NCI-H2196 treated with DMSO at 0.1 percent for 48 hours (cell line): ENCODE measurements around the gene HSD11B1L.
"Not testable (repeated sequence)": the region's sequence is repeated elsewhere in the genome, so short reads cannot be mapped to it uniquely, and the experiment has no call there.

Experiments used
- DNase-seq: peaks from one replicate; lab custom pipeline; 2025; ENCODE audit not compliant: unreplicated experiment; lab: John Stamatoyannopoulos, UW

The HSD11B1L gene

DNA sequence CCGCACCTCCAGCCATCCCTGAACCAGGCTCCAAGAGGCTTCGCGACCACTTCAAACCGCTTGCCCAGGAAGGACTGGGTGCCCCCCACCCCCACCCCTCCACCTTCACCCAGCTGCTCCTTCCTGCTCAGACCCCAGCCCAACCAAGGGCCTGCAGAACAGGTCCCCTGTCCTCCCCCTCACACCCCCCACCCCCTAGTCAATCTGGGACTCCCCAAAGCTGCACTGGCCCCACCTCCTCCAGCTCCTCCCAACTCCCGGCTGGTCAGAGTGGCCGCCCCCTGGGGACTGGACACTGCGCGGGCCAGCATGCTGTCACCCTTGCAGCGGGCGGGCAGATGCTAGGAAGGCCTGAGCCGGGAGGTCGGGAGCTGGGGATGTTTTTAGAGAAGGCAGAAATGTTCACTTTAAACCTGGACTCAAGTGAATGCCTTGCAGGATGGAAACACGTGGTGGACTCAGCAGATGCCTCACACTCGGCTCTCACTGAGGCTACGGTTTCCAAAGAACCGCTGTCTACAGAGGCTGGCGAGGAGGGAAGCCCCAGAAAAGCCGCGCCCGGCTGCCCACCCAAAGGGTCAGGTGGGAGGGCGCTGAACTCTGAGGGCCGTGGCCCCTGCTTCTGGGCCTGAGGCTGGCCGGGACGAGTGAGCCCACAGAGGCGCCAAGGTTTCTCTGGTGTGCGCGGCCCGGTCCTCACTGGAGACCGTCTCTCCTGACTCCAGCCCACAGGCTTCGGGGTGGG is 17.2 kb downstream of the HSD11B1L start:
- DNase-seq = no peak

DNA sequence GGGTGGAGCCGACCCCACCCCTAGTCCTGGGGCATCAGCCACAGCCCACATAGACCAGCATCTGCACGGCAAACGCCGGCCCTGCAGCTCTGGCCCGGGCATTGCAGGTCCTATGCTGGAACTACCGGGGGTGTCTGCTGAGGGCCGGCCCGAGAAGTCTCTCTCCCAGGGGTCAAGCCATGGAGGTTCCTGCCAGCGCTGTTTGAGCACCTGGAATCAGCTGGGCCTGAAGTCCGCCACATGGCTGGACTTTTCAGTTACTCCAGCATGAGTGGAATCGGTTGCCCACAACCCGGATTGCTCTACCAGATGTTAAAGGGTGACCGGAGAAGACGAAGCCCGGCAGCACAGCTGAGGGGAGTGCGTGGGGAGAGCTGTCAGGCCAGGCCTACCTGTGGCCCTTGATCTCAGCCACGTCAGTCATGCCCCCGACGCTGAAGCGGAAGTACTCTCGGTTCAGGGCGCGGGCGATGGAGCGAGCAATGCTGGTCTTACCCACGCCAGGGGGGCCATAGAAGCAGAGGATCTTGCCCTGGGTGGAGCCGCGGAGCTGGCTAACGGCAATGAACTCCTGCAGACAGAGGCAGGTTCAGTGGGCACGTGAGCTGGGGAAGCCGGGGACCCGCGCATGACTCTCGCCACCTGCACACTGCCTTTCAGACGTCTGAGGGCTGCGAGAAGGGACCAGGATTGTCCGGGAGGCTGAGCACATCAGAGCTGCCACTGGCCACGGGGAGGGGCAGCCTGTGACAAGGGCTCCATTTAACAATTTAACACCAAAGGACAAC is 18.0 kb downstream of the HSD11B1L start:
- DNase-seq = no peak

DNA sequence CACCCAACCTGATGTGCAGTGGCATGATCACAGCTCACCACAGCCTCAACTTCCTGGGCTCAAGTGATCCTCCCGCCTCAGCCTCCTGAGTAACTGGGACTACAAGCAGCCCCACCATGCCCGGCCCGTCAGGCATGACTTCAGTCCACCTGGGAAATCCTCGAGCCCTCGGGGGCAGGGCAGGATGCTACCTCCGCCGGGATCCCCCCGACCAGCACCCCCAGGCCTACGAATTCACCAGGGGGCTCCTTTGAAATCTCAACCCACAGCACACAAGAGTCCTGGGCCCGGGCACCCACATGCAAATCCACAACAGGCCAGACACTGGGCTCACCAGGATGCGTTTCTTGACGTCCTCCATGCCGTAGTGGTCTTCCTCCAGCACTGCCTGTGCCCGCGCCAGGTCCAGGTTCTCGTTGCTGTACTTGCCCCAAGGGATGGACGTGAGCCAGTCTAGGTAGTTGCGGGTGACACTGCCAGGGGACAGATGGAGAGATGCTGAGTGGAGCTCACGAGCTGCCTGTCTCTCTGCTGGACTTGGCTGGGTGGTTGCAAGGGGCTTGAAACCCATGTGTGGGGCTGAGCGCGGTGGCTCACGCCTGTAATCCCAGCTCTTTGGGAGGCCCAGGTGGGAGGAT is 19.7 kb downstream of the HSD11B1L start:
- no peak for DNase-seq

DNA sequence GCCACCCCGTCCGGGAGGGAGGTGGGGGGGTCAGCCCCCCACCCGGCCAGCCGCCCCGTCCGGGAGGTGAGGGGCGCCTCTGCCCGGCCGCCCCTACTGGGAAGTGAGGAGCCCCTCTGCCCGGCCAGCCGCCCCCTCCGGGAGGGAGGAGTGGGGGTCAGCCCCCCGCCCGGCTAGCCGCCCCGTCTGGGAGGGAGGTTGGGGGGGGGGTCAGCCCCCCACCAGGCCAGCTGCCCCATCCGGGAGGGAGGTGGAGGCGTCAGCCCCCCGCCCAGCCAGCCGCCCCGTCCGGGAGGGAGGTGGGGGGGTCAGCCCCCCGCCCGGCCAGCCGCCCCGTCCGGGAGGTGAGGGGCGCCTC is 21.2 kb downstream of the HSD11B1L start:
- not testable (repeated sequence) for DNase-seq

DNA sequence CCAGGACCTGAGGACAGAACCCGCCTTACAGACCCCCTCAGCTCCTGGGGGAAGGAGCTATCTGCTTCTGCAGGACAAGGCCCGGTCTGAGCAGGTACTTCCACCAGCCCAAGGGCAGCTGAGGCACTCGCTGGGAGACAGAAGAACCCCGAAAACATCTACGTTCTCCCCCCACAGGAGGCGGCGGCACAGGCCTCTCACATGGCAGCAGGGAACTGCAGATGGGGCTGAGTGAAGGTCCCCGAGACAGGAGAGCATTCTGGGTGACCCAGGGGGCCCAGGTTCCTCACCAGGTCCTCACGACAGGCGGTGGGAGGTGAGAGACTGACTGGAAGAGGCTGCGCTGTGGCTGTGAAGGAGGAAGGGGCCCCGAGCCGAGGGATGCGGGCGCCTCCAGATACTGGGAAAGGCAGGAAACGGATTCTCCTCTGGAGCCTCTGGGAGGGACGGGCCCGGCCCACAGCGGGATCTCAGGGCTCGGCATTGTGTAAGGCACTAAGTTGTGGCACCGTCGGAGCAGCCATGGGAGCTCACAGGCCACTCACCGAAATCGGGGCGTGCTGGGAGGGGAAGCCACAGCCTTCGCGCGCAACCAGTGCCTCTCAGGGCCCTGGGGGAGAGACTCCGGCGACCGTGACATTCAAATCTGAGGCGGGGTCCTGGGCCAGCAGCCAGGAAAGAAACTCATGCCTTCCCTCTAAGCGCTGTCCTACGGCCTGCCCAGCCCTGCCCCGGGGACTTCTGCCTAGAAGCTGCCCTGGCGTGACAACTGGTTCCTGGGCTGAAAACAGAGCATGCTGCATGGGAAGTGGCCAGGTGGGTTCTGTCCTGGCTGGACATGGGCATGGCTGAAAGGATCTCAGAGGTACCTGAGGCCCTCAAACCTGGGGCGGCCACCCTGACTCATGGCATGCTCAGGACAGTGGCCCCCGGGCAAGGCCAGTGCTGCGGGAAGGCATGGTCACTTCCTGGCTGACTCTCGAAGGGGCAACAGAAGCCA is 23.3 kb downstream of the HSD11B1L start:
- no peak for DNase-seq

DNA sequence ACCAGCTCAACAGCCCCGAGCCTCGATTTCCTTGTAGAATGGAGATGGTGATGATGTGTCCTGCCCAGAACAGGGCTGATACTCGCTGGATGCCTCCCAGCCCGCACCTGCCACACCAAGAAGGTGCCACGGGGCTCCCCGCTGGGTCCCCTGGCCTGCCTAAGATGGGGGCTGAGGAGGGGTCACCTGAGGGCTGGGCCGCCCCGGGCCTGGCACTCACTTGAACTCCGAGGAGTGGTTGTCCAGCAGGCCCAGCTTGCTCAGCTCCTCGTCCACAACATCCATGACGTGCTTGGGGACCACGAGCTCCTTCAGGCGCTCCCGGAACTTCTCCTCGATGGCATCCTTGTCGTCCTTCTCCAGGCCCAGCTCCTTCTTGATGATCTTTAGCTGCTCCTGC is 24.7 kb downstream of the HSD11B1L start:
- no peak for DNase-seq

DNA sequence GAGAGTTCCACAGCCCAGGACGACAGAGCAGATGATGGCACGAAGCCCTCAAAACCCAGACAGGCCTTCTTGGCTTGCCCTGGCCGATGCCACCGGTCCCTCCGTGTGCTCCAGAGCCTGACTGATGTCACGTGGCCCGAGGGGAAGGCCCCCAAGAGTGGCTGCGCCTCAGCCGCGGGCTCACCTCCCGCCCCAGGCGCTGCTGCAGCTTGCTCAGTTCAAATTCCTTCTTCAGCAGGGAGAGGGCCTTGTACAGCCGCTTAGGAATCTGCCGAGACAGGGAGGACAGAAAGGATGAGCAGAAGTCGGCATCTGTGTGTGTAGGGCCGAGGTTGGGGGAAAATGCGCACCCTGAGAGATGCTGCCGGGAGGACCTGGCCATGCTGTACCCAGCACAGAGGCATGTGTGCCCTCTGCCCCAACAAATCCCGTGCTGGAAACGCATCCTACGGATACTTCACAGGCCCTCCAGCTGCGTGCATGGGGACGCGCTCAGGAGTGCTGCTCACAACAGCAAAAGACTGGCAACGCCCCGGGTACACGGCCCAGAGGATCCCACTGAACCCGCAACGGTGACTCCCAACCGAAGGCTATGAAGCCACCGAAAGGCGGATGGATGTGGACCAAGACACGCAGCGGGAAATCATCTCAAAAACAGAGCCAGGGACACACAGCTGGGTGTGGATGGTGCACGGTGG is 26.2 kb downstream of the HSD11B1L start:
- DNase-seq = no peak

DNA sequence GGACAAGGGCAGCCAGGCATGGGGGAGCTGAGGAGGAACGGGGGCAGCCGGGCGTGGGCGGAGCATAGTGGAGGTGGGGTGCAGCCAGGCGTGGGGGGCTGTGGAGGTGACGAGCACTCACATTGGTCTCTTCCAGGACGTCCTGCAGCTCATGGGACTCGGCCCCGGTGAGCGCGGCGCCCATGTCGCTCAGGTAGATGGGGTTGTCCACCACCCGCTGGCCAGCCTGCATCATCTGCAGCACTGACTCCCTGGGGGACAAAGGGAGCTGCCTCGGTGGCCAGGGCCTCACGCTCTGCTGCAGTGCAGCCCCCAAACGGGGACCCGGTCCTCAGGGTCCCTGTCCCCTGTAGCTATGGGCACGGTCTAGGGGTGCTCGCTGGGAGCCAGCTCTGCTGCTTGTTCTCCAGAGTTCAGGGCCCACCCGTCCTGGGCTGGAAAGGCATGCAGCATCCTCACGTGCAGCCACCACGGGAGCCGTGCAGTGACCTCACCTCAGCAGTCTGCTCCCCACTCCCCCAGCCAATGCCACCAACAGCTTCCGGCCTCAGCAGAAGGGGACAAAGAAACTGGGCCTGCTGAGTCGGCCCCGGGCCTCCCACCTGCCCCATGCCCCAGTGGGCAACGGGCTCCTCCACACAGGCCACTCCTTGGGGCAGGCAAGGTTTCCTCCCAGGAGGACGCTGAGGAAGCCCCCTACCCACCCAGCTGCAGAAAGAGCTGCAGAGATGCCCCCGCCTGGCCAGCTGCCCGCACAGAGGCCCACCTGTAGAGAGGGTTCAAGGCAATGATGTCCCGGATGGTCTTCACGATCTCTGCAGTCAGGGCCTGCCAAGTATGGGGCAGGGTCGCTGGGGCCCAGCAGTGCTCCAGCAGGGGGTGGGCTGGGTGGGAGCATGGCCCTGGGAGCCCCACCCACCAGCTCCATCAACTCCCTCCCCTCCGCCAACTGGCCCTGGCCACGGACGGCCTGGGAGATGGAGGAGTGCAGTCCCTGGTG is 27.0 kb downstream of the HSD11B1L start:
- no peak for DNase-seq

DNA sequence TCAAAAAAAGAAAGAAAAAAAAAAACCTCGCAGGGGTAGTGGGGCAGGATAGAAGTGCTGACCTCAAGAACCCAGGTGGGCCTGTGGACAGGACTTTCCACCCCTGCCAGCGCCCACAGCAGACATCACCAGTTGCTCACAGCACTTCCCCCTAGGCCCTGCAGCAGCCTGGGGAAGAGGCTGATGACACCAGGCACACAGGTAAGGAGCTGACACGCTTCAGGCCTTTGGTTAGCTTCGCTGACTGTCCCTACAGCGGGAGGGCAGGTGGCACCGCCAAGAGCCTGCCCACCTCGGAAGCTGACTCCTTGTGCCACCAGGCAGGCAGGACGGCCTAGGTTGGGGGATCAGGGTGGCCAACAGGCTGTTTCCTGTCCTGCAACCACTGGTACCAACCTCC is 30.2 kb downstream of the HSD11B1L start:
- no peak for DNase-seq

DNA sequence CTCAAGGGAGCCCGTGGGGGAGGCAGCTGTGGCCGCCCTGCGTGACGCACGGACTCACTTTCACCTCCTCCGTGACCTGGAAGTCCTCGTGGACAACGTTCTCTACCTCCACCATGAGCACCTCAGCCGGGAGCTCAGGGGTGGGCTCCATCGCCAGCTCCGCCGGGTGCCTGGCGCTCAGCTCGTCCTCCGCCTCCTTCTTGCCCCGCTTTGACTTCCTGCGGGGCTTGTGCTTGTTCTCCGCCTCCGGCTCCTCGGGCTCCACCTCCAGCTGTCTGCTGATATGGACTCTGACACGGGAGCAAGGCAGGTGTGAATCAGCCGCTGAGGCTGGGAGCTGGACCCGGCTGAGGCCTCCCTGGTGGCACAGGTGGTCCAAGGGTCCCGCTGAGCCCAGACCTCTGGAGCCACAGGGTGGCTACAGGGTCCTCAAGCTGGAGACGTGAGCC is 30.9 kb downstream of the HSD11B1L start:
- DNase-seq = no peak

DNA sequence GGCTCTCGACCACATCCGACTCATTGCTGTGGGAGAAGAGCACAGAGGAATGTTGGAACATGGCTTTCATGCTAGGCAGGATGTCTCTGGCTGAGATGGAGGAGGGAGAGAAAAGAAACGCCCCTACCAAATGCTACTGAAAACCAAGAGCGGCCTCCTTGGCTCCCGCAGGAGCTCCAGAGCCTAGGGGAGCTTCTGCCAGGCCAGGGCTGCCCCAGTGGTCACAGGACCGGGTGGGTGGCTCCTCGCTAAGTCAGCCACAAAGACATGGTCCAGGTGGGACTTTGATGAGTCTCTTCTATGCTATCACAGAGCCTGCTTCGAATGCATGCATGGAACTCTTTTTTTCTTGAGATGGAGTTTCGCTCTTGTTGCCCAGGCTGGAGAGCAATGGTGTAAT is 32.4 kb downstream of the HSD11B1L start:
- no peak for DNase-seq

DNA sequence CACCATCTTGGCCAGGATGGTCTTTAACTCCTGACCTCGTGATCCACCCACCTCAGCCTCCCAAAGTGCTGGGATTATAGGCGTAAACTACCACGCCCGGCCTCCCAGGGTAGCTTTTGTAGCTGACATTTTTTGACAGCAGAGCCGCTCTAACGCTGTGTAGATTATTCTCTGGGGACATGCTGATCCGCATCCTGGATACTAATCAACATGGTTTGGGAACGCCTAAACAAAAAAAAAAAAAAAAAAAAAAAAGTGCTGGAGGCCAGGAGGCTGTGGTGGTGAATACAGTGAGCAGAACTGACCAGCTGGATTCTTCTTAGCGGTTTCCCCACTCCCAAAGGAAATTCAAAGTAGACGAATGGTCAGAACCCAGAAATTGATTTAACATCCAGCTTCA is 34.0 kb downstream of the HSD11B1L start:
- DNase-seq = no peak

DNA sequence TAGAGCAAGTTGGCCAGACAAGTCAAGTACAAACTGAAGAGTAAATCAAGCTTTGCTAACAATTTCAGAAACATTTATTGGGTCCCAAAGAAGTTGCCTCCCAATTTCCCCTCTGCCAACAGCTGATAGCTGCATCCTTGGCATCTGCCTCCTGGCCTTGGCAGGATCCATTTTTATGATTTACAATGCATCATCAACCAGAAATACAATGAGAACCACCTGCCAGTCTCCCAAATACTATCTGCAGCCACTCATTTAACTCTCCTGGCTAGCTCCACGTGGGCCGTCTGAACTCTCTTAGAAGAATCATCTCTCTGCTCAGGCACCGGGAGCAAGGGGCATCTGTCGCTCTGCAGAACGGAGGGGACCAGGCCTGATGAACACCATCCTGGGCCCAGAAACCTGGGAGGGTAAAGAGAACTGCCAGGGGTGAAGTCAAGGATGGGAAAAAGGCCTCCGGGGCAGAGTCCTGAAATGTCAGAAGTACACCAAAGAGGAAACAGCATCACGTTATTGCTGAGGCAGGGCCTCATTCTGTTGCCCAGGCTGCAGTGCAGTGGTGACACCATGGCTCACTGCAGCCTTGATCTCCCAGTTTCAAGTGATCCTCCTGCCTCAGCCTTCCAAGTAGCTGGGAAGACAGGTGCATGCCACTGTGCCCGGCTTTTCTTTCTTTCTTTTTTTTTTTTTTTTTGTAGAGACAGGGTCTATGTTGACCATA is 36.5 kb downstream of the HSD11B1L start:
- DNase-seq = no peak

DNA sequence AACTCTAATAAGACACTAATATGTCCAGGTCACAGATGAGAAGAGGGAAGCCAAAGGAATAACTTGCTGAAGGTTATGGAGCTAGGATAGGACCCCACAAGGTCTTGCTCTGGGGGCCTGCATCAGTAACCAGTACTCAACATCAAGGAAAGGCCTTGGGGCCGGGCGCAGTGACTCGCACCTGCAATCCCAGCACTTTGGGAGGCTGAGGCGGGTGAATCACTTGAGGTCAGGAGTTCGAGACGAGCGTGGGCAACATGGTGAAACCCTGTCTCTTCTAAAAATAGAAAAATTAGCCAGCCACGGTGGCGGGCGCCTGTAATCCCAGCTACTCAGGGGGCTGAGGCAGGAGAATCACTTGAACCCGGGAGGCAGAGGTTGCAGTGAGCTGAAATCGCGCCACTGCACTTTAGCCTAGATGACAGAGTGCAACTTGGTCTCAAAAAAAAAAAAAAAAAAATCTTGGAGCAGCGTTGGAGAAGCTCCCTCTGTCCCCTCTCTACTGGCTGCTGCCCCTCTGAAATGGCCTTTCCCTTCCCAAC is 37.3 kb downstream of the HSD11B1L start:
- no peak for DNase-seq

DNA sequence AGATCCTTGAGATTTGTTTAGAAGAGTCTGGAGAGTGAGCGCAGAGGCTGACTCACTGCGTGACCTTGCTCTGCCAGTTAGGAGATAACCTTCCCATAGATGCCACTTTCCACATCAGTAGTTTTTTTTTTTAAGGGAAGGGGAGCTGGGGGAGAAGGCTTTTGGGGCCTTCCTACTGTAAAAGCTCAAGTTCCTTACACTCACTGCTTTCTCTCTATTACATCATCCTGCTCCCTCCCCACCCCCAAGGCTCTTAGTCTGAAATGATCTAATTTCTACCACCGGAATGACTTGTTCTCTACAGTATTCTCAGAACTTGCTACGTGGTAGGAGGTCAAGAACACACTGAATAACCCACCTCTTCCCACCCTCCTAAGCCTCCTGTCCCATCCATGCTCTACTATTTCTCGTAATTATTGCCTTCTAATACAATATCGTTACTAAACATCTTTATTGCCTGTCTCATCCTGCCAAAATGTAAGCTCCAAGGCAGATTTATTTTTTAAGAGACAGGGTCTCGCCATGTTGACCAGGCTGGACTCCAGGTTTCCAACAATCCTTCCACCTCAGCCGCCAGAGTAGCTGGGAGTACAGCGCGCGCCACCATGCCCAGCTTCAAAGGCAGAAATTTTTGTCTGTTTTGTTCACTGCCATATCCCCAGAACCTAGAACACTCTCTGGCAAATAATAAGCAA is 37.9 kb downstream of the HSD11B1L start:
- no peak for DNase-seq

DNA sequence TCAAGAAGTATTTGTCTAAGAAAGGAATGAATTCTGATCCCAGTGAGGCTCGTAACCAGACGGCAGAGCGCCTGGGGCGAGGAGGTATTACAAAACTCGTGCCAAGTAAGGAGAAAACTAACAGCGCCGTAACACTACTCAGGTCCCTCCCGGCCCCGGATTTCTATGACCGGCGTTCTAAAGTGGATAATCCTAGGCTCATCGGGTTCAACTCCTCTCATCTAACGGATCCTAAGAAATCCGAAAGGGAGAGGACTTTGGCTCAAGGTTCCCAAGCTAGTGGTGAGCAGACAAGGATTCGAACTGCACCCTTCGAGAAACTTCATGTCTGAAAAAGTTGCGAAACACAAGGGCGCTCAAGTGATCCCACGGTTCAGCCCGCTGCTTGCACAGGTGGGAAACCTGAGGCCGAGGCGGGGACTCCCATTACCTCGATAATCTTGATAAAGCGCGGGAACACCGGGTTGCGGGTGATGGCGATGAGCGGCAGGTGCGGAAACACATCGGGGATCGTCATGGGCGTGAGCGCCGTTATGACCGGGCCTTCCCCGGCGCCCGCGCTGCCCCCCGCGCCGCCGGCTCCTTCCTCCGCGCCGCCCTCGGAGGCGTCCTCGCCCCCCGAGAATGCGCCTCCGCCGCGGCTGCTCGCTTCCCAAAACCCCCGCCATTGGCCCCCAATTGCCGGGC is 38.6 kb downstream of the HSD11B1L start:
- no peak for DNase-seq
